ENCODE results near the gene GALNT18. TPM values are rescaled to one million over a fixed set of nuclear protein-coding genes. Genes with fewer than 3 reads are reported as not detected.

Gene GALNT18
- total RNA-seq, 1 donor from 2014 or later = 2.1 TPM

GRCh38 chr11:11406652-11407051 is 215.2 kb downstream of the GALNT18 start:
- peaks cover 6% of the 10 kb centered on the region for H3K4me1 Mint-ChIP-seq (ENCODE audit: low read depth)
- H3K9me3 Mint-ChIP-seq (ENCODE audit: low read depth) = no peaks in the 10 kb centered on the region
- H3K4me3 Mint-ChIP-seq (ENCODE audit: low read depth) = no peak overlapping the region
- no peak overlapping the region for H3K27ac Mint-ChIP-seq
- no peak for DNase-seq (ENCODE audit: low spot score, unreplicated experiment)
- TF ChIP-seq CTCF (IDR thresholded peaks at IDR 0.05; ENCODE audit: unreplicated experiment) = no peak
- H3K36me3 Mint-ChIP-seq (ENCODE audit: insufficient read depth) = no peaks in the 10 kb centered on the region
- H3K27me3 Mint-ChIP-seq = peaks cover 27% of the 10 kb centered on the region

GRCh38 chr11:11403763-11404725 is 217.8 kb downstream of the GALNT18 start:
- TF ChIP-seq CTCF (IDR thresholded peaks at IDR 0.05; ENCODE audit: unreplicated experiment) = no peak
- no peaks in the 10 kb centered on the region for H3K9me3 Mint-ChIP-seq (ENCODE audit: low read depth)
- no peak for DNase-seq (ENCODE audit: low spot score, unreplicated experiment)
- no peak overlapping the region for H3K27ac Mint-ChIP-seq
- H3K27me3 Mint-ChIP-seq = peaks cover 27% of the 10 kb centered on the region
- H3K4me1 Mint-ChIP-seq (ENCODE audit: low read depth) = peaks cover 3% of the 10 kb centered on the region
- H3K4me3 Mint-ChIP-seq (ENCODE audit: low read depth) = no peak overlapping the region
- H3K36me3 Mint-ChIP-seq (ENCODE audit: insufficient read depth) = no peaks in the 10 kb centered on the region

GRCh38 chr11:11401960-11402535 is 219.8 kb downstream of the GALNT18 start:
- Mint-ChIP-seq H3K9me3 (ENCODE audit: low read depth) (no peaks in the 10 kb centered on the region), H3K4me1 (ENCODE audit: low read depth) (no peaks in the 10 kb centered on the region), H3K4me3 (ENCODE audit: low read depth) (no peak overlapping the region), H3K36me3 (ENCODE audit: insufficient read depth) (no peaks in the 10 kb centered on the region), H3K27me3 (peaks cover 26% of the 10 kb centered on the region), H3K27ac (no peak overlapping the region)
- TF ChIP-seq CTCF (IDR thresholded peaks at IDR 0.05; ENCODE audit: unreplicated experiment) = no peak
- no peak for DNase-seq (ENCODE audit: low spot score, unreplicated experiment)

GRCh38 chr11:11400635-11401232 is 221.1 kb downstream of the GALNT18 start:
- Mint-ChIP-seq H3K9me3 (ENCODE audit: low read depth) (no peaks in the 10 kb centered on the region), H3K27ac (no peak overlapping the region), H3K27me3 (peaks cover 33% of the 10 kb centered on the region), H3K4me1 (ENCODE audit: low read depth) (no peaks in the 10 kb centered on the region), H3K36me3 (ENCODE audit: insufficient read depth) (no peaks in the 10 kb centered on the region), H3K4me3 (ENCODE audit: low read depth) (no peak overlapping the region)
- no peak for DNase-seq (ENCODE audit: low spot score, unreplicated experiment)
- TF ChIP-seq CTCF (IDR thresholded peaks at IDR 0.05; ENCODE audit: unreplicated experiment) = peak; percentile 23

- Mint-ChIP-seq H3K27me3 (peaks cover 33% of the 10 kb centered on the region), H3K4me3 (ENCODE audit: low read depth) (no peak overlapping the region), H3K36me3 (ENCODE audit: insufficient read depth) (no peaks in the 10 kb centered on the region), H3K27ac (no peak overlapping the region), H3K9me3 (ENCODE audit: low read depth) (no peaks in the 10 kb centered on the region), H3K4me1 (ENCODE audit: low read depth) (no peaks in the 10 kb centered on the region)
- no peak for DNase-seq (ENCODE audit: low spot score, unreplicated experiment)
- TF ChIP-seq CTCF (IDR thresholded peaks at IDR 0.05; ENCODE audit: unreplicated experiment) = no peak
These were observed 221.7 kb downstream of the GALNT18 start for GRCh38 chr11:11400121-11400520.

Data from progenitor cell of endocrine pancreas (in vitro differentiated cells).